ENCODE data around the gene FMO2. TPM values are rescaled to one million over a fixed set of nuclear protein-coding genes. Genes with fewer than 3 reads are reported as not detected.

Gene FMO2
- polyA plus RNA-seq, 1 donor (not counting 4 experiments of a cell fraction or from before 2014, with no cell fraction given): 0.05 TPM

GRCh38 chr1:171138980-171139379 lies 46.1 kb upstream of the FMO2 start:
- H3K9me3 ChIP-seq (ENCODE audit: control insufficient read depth, low read depth, low read length): no peaks in the 10 kb centered on the region
- no peaks in the 10 kb centered on the region for H4K20me1 ChIP-seq (ENCODE audit: control insufficient read depth, extremely low read depth, insufficient read depth, low read length)
- H3K4me1 ChIP-seq (ENCODE audit: control insufficient read depth, extremely low read depth, insufficient read depth, low read length): no peaks in the 10 kb centered on the region
- FAIRE-seq (no peak), DNase-seq (ENCODE audit: low read depth, low spot score) (no peak)
- H3K9me1 ChIP-seq (ENCODE audit: control insufficient read depth, extremely low read depth, insufficient read depth, low read length): no peaks in the 10 kb centered on the region
- no peaks in the 10 kb centered on the region for H3K79me2 ChIP-seq (ENCODE audit: control insufficient read depth, insufficient read depth, low read length)
- TF ChIP-seq CTCF (optimal IDR thresholded peaks at IDR 0.05 in 1 of 3, IDR thresholded peaks at IDR 0.05 in 1 of 3, conservative IDR thresholded peaks at IDR 0.05 in 1 of 3; ENCODE audit: extremely low read depth in 1 of 3, insufficient read depth in 2 of 3, low read length in 3 of 3): no peak
- TF ChIP-seq EZH2 (IDR thresholded peaks at IDR 0.05; ENCODE audit: low read length): no peak
- H3K4me2 ChIP-seq (ENCODE audit: control insufficient read depth, extremely low read depth, insufficient read depth, low read depth, low read length): no peak overlapping the region
- no peaks in the 10 kb centered on the region for H3K27me3 ChIP-seq (ENCODE audit: control insufficient read depth, extremely low read depth, insufficient read depth, low read length)
- H2AFZ ChIP-seq (ENCODE audit: control insufficient read depth, low read length): no peak overlapping the region
- no peak overlapping the region for H3K9ac ChIP-seq (ENCODE audit: control insufficient read depth, extremely low read depth, insufficient read depth, low read length)
- H3K36me3 ChIP-seq (ENCODE audit: control insufficient read depth in 2 of 2, extremely low read depth in 1 of 2, insufficient read depth in 2 of 2, low read length in 2 of 2): no peaks in the 10 kb centered on the region
- dilution Hi-C loops (cut with MboI; ENCODE audit: extremely low pct_ligation_motif_present, low sequenced_read_pairs): no loop called here
- H3K4me3 ChIP-seq (ENCODE audit: control insufficient read depth in 2 of 3, extremely low read depth in 1 of 3, insufficient read depth in 2 of 3, low read depth in 1 of 3, low read length in 3 of 3): no peak overlapping the region
- no peak overlapping the region for H3K27ac ChIP-seq (ENCODE audit: control insufficient read depth, insufficient read depth, low read length)

GRCh38 chr1:171139890-171140289 lies 45.2 kb upstream of the FMO2 start:
- Histone ChIP-seq H3K9ac (ENCODE audit: control insufficient read depth, extremely low read depth, insufficient read depth, low read length) (no peak overlapping the region), H3K27me3 (ENCODE audit: control insufficient read depth, extremely low read depth, insufficient read depth, low read length) (no peaks in the 10 kb centered on the region), H2AFZ (ENCODE audit: control insufficient read depth, low read length) (no peak overlapping the region), H3K4me2 (ENCODE audit: control insufficient read depth, extremely low read depth, insufficient read depth, low read depth, low read length) (no peak overlapping the region), H3K27ac (ENCODE audit: control insufficient read depth, insufficient read depth, low read length) (no peak overlapping the region), H3K9me1 (ENCODE audit: control insufficient read depth, extremely low read depth, insufficient read depth, low read length) (no peaks in the 10 kb centered on the region), H3K36me3 (ENCODE audit: control insufficient read depth in 2 of 2, extremely low read depth in 1 of 2, insufficient read depth in 2 of 2, low read length in 2 of 2) (no peaks in the 10 kb centered on the region), H4K20me1 (ENCODE audit: control insufficient read depth, extremely low read depth, insufficient read depth, low read length) (no peaks in the 10 kb centered on the region), H3K4me3 (ENCODE audit: control insufficient read depth in 2 of 3, extremely low read depth in 1 of 3, insufficient read depth in 2 of 3, low read depth in 1 of 3, low read length in 3 of 3) (no peak overlapping the region), H3K9me3 (ENCODE audit: control insufficient read depth, low read depth, low read length) (no peaks in the 10 kb centered on the region), H3K4me1 (ENCODE audit: control insufficient read depth, extremely low read depth, insufficient read depth, low read length) (no peaks in the 10 kb centered on the region), H3K79me2 (ENCODE audit: control insufficient read depth, insufficient read depth, low read length) (no peaks in the 10 kb centered on the region)
- no peak for FAIRE-seq
- dilution Hi-C loops (cut with MboI; ENCODE audit: extremely low pct_ligation_motif_present, low sequenced_read_pairs): no loop called here
- TF ChIP-seq EZH2 (IDR thresholded peaks at IDR 0.05; ENCODE audit: low read length) (no peak), CTCF (optimal IDR thresholded peaks at IDR 0.05 in 1 of 3, IDR thresholded peaks at IDR 0.05 in 1 of 3, conservative IDR thresholded peaks at IDR 0.05 in 1 of 3; ENCODE audit: extremely low read depth in 1 of 3, insufficient read depth in 2 of 3, low read length in 3 of 3) (no peak)
- DNase-seq (ENCODE audit: low read depth, low spot score): no peak
